ENCODE results near the gene OR12D3. TPM values are rescaled to one million over a fixed set of nuclear protein-coding genes. Genes with fewer than 3 reads are reported as not detected.
"Not testable (repeated sequence)": the region's sequence is repeated elsewhere in the genome, so short reads cannot be mapped to it uniquely, and the experiment has no call there.

The OR12D3 gene
- total RNA-seq, 4 donors from 2014 or later, result not detected

DNA sequence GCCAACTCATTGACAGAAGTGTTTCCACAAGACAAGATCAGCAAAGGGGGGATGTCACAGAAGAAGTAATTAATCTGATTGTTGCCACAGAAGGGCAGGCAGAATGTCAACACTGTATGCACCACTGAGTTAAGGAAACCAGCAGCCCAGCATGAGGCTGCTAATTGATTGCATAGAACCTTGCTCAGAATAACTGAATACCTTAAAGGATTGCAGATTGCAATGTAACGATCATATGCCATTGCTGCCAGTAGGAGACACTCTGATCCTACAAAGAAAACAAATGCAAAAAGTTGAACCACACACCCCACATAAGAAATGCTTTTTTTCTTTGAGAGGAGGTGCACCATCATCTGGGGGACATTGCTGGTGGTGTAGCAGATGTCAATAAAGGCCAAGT lies 19.5 kb downstream of the OR12D3 start:
- no peaks in the 10 kb centered on the region for H3K27me3 ChIP-seq
- H3K36me3 ChIP-seq, result no peaks in the 10 kb centered on the region
- H3K9me3 ChIP-seq, result no peaks in the 10 kb centered on the region
- H3K4me3 ChIP-seq, result no peak overlapping the region
- no peaks in the 10 kb centered on the region for H3K4me1 ChIP-seq
- no peak overlapping the region for H3K27ac ChIP-seq
- DNase-seq, result no peak
- TF ChIP-seq, protein P1, sequence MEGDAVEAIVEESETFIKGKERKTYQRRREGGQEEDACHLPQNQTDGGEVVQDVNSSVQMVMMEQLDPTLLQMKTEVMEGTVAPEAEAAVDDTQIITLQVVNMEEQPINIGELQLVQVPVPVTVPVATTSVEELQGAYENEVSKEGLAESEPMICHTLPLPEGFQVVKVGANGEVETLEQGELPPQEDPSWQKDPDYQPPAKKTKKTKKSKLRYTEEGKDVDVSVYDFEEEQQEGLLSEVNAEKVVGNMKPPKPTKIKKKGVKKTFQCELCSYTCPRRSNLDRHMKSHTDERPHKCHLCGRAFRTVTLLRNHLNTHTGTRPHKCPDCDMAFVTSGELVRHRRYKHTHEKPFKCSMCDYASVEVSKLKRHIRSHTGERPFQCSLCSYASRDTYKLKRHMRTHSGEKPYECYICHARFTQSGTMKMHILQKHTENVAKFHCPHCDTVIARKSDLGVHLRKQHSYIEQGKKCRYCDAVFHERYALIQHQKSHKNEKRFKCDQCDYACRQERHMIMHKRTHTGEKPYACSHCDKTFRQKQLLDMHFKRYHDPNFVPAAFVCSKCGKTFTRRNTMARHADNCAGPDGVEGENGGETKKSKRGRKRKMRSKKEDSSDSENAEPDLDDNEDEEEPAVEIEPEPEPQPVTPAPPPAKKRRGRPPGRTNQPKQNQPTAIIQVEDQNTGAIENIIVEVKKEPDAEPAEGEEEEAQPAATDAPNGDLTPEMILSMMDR (IDR thresholded peaks at IDR 0.05), result no peak
- no peak for TF ChIP-seq POLR2A (IDR thresholded peaks at IDR 0.05)

GRCh38 chr6:29354980-29355379 lies 20.1 kb downstream of the OR12D3 start:
- DNase-seq, result no peak
- H3K4me1 ChIP-seq, result no peaks in the 10 kb centered on the region
- H3K27me3 ChIP-seq, result no peaks in the 10 kb centered on the region
- no peak overlapping the region for H3K27ac ChIP-seq
- no peaks in the 10 kb centered on the region for H3K9me3 ChIP-seq
- no peaks in the 10 kb centered on the region for H3K36me3 ChIP-seq
- TF ChIP-seq, protein P1 (IDR thresholded peaks at IDR 0.05), result no peak
- TF ChIP-seq POLR2A (IDR thresholded peaks at IDR 0.05), result no peak
- no peak overlapping the region for H3K4me3 ChIP-seq

GRCh38 chr6:29349348-29349747 lies 25.7 kb downstream of the OR12D3 start:
- H3K4me3 ChIP-seq, H3K27me3 ChIP-seq, H3K9me3 ChIP-seq, DNase-seq, H3K27ac ChIP-seq, H3K36me3 ChIP-seq, H3K4me1 ChIP-seq: not testable (repeated sequence)

DNA sequence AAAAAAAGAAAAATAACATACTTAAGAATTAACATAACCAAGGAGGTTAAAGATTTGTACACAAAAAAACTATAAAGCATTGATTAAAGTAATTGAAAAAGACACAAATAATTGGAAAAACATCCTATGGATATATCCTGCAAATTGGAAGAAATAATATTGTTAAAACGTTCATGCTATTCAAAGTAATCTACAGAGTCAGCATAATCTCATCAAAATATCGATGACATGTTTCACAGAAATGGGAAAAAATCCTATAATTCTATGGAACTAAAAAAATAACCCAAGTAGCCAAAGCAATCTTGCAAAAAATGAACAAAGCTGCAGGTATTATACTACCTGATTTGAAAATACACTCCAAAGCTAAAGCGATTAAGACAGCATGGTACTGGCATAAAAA lies 29.7 kb downstream of the OR12D3 start:
- Histone ChIP-seq H3K36me3 (no peaks in the 10 kb centered on the region), H3K9me3 (no peaks in the 10 kb centered on the region), H3K4me3 (no peak overlapping the region), H3K4me1 (no peaks in the 10 kb centered on the region), H3K27me3 (no peaks in the 10 kb centered on the region), H3K27ac (no peak overlapping the region)
- no peak for TF ChIP-seq POLR2A (IDR thresholded peaks at IDR 0.05)
- TF ChIP-seq, protein P1 (IDR thresholded peaks at IDR 0.05), result no peak
- no peak for DNase-seq

DNA sequence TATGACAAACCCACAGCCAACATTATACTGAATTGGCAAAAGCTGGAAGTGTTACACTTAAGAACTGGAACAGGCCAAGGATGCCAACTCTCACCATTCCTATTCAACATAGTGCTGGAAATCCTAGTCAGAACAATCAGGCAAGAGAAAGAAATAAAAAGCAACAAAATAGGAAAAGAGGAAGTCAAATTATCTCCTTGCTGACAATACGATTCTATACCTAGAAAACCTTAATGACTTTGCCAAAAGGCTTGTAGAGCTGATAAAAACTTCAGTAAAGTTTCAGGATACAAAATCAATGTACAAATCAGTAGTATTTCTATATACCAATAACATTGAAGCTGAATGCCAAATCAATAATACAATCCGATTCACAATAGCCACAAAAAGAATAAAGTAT lies 38.8 kb downstream of the OR12D3 start:
- no peak overlapping the region for H3K27ac ChIP-seq
- no peaks in the 10 kb centered on the region for H3K36me3 ChIP-seq
- DNase-seq, result no peak
- no peaks in the 10 kb centered on the region for H3K4me1 ChIP-seq
- H3K9me3 ChIP-seq, result no peaks in the 10 kb centered on the region
- H3K27me3 ChIP-seq, result no peaks in the 10 kb centered on the region
- H3K4me3 ChIP-seq, result no peak overlapping the region
- TF ChIP-seq, protein P1 (IDR thresholded peaks at IDR 0.05), result no peak
- no peak for TF ChIP-seq POLR2A (IDR thresholded peaks at IDR 0.05)

- no peak overlapping the region for H3K4me3 ChIP-seq
- DNase-seq, result no peak
- no peak for TF ChIP-seq POLR2A (IDR thresholded peaks at IDR 0.05)
- TF ChIP-seq, protein P1 (IDR thresholded peaks at IDR 0.05), result no peak
- H3K27me3 ChIP-seq, result no peaks in the 10 kb centered on the region
- no peaks in the 10 kb centered on the region for H3K36me3 ChIP-seq
- no peak overlapping the region for H3K27ac ChIP-seq
- H3K4me1 ChIP-seq, result no peaks in the 10 kb centered on the region
- H3K9me3 ChIP-seq, result no peaks in the 10 kb centered on the region
These were observed 42.4 kb downstream of the OR12D3 start for GRCh38 chr6:29332676-29333075.
